ENCODE measurements around the gene KIAA1614.
A peak's percentile ranks its signal among the peaks of the same experiment; 100 is the strongest.

KIAA1614 gene

GRCh38 chr1:180905927-180906326 is 6.8 kb upstream of the KIAA1614 start:
- DNase-seq (ENCODE audit: low read depth): no peak
- H3K4me3 ChIP-seq (ENCODE audit: low read depth, low read length): no peak overlapping the region

GRCh38 chr1:180906511-180906910 is 6.2 kb upstream of the KIAA1614 start:
- no peak overlapping the region for H3K4me3 ChIP-seq (ENCODE audit: low read depth, low read length)
- DNase-seq (ENCODE audit: low read depth): no peak

GRCh38 chr1:180907313-180908055 is 5.2 kb upstream of the KIAA1614 start:
- no peak overlapping the region for H3K4me3 ChIP-seq (ENCODE audit: low read depth, low read length)
- no peak for DNase-seq (ENCODE audit: low read depth)

GRCh38 chr1:180908074-180908765 is 4.5 kb upstream of the KIAA1614 start:
- no peak overlapping the region for H3K4me3 ChIP-seq (ENCODE audit: low read depth, low read length)
- DNase-seq (ENCODE audit: low read depth): no peak

GRCh38 chr1:180909005-180909414 is 3.7 kb upstream of the KIAA1614 start:
- no peak for DNase-seq (ENCODE audit: low read depth)
- H3K4me3 ChIP-seq (ENCODE audit: low read depth, low read length): no peak overlapping the region

GRCh38 chr1:180909462-180909976 is 3.2 kb upstream of the KIAA1614 start:
- H3K4me3 ChIP-seq (ENCODE audit: low read depth, low read length): no peak overlapping the region
- DNase-seq (ENCODE audit: low read depth): no peak

GRCh38 chr1:180911640-180912191 is 981 bp upstream of the KIAA1614 start:
- H3K4me3 ChIP-seq (ENCODE audit: low read depth, low read length): peak overlapping the region; percentile 59
- no peak for DNase-seq (ENCODE audit: low read depth)

GRCh38 chr1:180912211-180912800 is 391 bp upstream of the KIAA1614 start:
- H3K4me3 ChIP-seq (ENCODE audit: low read depth, low read length): peak overlapping the region; percentile 59
- DNase-seq (ENCODE audit: low read depth): peak; percentile 11

DNA sequence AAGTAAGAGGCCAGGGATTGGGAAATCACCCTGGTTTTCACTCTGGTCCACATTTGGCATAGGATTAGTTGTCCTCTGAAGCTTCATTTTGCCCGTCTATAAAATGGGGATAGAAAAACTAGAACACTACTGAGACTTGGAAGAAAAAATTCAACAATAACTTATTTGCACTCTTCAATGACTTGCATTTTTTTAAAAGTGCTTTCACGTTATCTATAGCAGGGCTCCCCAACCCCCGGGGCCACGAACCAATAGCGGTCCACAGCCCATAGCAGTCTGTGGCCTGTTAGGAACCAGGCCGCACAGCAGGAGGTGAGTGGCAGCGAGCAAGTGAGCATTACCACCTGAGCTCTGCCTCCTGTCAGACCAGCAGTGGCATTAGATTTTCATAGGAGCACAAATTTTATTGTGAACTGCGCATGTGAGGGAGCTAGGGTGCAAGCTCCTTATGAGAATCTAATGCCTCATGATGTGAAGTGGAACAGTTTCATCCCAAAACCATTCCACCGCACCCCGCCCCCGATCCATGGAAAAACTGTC is 2.8 kb downstream of the KIAA1614 start:
- DNase-seq (ENCODE audit: low read depth): no peak
- H3K4me3 ChIP-seq (ENCODE audit: low read depth, low read length): no peak overlapping the region

- DNase-seq (ENCODE audit: low read depth): no peak
Measured at GRCh38 chr1:180916012-180916770, 3.5 kb downstream of the KIAA1614 start.

DNA sequence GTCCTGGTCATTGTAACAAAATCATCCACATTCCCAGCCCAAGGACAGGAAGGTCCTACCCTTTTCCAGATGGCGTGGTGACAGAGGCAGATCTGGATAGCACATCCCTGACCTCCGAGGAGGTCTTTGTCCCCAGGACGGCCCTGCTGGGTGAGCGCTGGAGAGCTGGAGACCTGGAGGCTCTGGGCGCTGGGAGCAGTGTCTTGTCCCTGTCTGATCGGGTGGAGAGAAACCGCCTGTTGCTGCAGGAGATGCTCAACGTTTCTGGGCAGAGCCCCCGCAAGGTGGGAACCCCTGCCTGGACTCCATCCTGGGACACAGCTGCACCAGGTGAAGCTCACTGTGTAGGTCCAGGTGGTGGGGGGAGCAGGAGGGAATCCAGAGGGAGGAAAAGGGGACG is 4.1 kb downstream of the KIAA1614 start:
- H3K4me3 ChIP-seq (ENCODE audit: low read depth, low read length): no peak overlapping the region

More at GRCh38 chr1:180916012-180916770, 3.5 kb downstream of the KIAA1614 start:
- no peak overlapping the region for H3K4me3 ChIP-seq (ENCODE audit: low read depth, low read length)

DNA sequence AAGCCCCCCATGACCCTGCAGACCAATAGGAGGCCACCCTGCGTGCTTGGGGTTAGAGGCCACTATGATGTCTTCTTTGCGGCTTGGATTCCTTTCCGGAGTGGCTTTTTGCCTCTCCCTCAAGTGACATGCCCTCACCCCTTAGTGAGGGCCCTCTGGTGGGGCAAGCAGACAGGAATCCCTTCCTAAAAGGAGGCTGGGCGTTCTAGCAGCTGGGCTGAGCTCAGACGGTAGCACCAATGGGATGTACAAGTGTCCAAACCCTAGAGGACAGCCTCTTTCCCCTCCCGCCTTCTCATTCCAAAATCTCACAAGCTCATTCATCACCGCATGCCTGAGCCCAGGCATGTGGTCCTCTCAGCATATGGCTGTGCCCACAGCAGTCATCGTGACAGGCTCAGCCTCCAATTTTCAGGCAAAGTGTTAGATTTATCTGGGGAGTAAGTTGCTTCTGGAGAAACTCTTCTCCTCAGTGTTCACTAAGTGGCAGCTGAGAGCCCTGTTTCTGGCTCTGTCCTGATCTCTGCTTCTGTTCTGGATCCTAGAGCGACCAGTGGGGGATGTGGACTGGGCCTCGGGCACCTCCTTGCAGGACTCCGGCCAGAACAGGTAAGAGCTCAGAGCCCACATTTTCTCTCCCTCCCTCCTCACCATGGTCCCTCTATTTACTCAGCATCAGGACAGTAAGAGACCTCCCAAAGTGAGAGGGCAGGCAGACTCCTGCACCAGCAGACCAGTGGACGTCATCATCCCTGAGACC is 4.8 kb downstream of the KIAA1614 start:
- DNase-seq (ENCODE audit: low read depth): no peak
- no peak overlapping the region for H3K4me3 ChIP-seq (ENCODE audit: low read depth, low read length)

More for the DNA sequence above, 4.1 kb downstream of the KIAA1614 start:
- no peak for DNase-seq (ENCODE audit: low read depth)

- no peak overlapping the region for H3K4me3 ChIP-seq (ENCODE audit: low read depth, low read length)
- no peak for DNase-seq (ENCODE audit: low read depth)
Measured at GRCh38 chr1:180918519-180918918, 5.8 kb downstream of the KIAA1614 start.

DNA sequence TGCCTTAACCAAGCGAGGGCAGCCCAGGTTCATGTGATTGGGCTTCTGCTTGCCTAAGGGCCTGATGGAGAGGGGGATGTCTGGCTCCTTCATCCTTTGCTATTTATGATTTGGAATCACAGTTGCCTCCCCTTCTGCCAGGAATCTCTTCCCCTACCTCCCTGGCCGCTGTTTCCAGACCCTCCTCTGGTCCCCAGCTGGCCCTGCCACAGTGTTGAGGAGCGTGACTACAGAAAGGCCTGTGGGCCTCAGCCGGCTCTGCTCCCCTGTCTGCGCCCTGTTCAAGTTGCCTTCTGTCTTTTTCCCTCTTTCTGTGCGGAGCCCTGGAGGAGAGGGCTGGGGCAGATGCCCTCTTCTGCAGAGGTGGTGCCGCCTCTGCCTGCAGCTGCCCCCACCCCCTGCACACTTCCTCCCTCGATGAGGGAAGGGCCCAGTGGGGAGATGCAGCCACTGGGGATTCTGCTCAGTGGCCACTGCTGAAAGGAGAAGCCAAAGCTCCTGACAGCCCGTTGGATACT is 6.5 kb downstream of the KIAA1614 start:
- H3K4me3 ChIP-seq (ENCODE audit: low read depth, low read length): no peak overlapping the region
- DNase-seq (ENCODE audit: low read depth): no peak

DNA sequence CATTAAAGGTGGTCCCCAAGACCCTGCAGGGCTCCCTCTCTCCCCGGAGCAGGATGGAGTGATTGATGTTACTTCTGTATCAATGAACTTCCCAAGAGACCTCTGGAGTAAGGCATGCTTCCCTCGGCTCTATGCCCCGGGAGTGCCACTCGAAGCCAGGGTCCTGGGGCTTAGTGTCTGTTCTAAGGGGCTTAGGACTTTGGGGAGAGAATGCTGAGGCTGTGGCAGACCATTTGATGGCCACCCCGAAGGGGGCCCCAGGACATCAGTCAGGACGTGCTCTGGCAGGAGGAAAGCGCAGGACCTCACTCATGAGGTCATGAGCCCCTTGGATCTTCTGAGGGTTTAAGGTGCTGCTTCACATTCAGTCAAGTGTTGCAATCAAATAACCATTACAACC is 7.5 kb downstream of the KIAA1614 start:
- no peak overlapping the region for H3K4me3 ChIP-seq (ENCODE audit: low read depth, low read length)
- DNase-seq (ENCODE audit: low read depth): no peak

- DNase-seq (ENCODE audit: low read depth): no peak
Measured at GRCh38 chr1:180920702-180921101, 8.0 kb downstream of the KIAA1614 start.

GRCh38 chr1:180921386-180921785 is 8.7 kb downstream of the KIAA1614 start:
- H3K4me3 ChIP-seq (ENCODE audit: low read depth, low read length): no peak overlapping the region
- no peak for DNase-seq (ENCODE audit: low read depth)

More at GRCh38 chr1:180920702-180921101, 8.0 kb downstream of the KIAA1614 start:
- no peak overlapping the region for H3K4me3 ChIP-seq (ENCODE audit: low read depth, low read length)

Measured in skeletal muscle cell (primary cell).